HepG2 (cell line): ENCODE results near the gene ITGAE. TPM values are rescaled to one million over a fixed set of nuclear protein-coding genes. Genes with fewer than 3 reads are reported as not detected.

Source experiments
- ATF2 ChIP-seq: sonication (generic); formaldehyde crosslinking; IDR thresholded peaks from 2 replicates; pipeline ENCODE4 v1.4.0; 2020; ENCODE audit warnings: missing genetic modification reagents
- ETV5 ChIP-seq: IDR thresholded peaks from 2 replicates; pipeline ENCODE4 v1.6.1; 2018; ENCODE audit warnings: missing biosample characterization, missing genetic modification reagents, inconsistent platforms, borderline replicate concordance
- FLYWCH1 ChIP-seq: sonication (generic); formaldehyde crosslinking; IDR thresholded peaks from 2 replicates; pipeline ENCODE4 v1.8.1; 2023; ENCODE audit warnings: mild to moderate bottlenecking, missing genetic modification reagents
- NFE2L2 ChIP-seq: fragments of 150-350 bp; IDR thresholded peaks from 2 replicates; pipeline ENCODE4 v1.6.1; 2014; ENCODE audit warnings: low read length
- RERE ChIP-seq: IDR thresholded peaks from 2 replicates; pipeline ENCODE4 v1.6.1; 2016; ENCODE audit warnings: low read depth, missing genetic modification reagents, missing compliant biosample characterization
- RFXANK ChIP-seq: IDR thresholded peaks from 2 replicates; pipeline ENCODE4 v1.6.1; 2016
- SALL2 ChIP-seq: sonication (generic); formaldehyde crosslinking; IDR thresholded peaks from 2 replicates; pipeline ENCODE4 v1.8.1; 2023; ENCODE audit warnings: mild to moderate bottlenecking, missing genetic modification reagents, inconsistent platforms
- THAP11 ChIP-seq: IDR thresholded peaks from 2 replicates; pipeline ENCODE4 v1.6.1; 2016; ENCODE audit warnings: missing biosample characterization, missing genetic modification reagents
- ZKSCAN1 ChIP-seq: fragments of 150-350 bp; IDR thresholded peaks from 2 replicates; pipeline ENCODE4 v1.6.1; 2014; ENCODE audit warnings: low read length
- ZNF180 ChIP-seq: sonication (generic); formaldehyde crosslinking; IDR thresholded peaks from 2 replicates; pipeline ENCODE4 v1.4.0; 2020; ENCODE audit warnings: low read depth, missing genetic modification reagents, borderline replicate concordance
- ZNF350 ChIP-seq: sonication (generic); formaldehyde crosslinking; IDR thresholded peaks from 2 replicates; pipeline ENCODE4 v1.4.0; 2020; ENCODE audit warnings: mild to moderate bottlenecking, low read depth, missing genetic modification reagents, borderline replicate concordance
- ZNF513 ChIP-seq: sonication (generic); formaldehyde crosslinking; conservative IDR thresholded peaks from 2 replicates; pipeline ENCODE4 v1.5.0; 2020; ENCODE audit warnings: missing genetic modification reagents
- ZNF784 ChIP-seq: sonication (generic); formaldehyde crosslinking; IDR thresholded peaks from 2 replicates; pipeline ENCODE4 v1.5.1; 2020; ENCODE audit warnings: missing genetic modification reagents, mild to moderate bottlenecking, borderline replicate concordance
- polyA plus RNA-seq, 8 experiments: library from polyadenylated mRNA; depleted of rRNA in 3 of 8; stranded (reverse) in 7 of 8; unstranded in 1 of 8; fragments of >200 nt; fragmentation: Illumina TruSeq in 4 of 8; extraction: Trizol in 4 of 8; gene quantifications; 2 replicates each; pipeline versions ENCODE4 v1.2.1 to v1.2.3, GENCODE V29; 2011 to 2016; ENCODE audit warnings: low read depth in 4 of 8, missing spikeins in 1 of 8, mixed read lengths in 1 of 8; ENCODE audit not compliant: insufficient read depth in 1 of 8
- total RNA-seq, 5 experiments: library from RNA; depleted of rRNA; stranded (reverse); fragments of >200 nt; fragmentation: Illumina TruSeq; extraction: Trizol; gene quantifications; 2 replicates each; pipeline ENCODE4 v1.2.3, GENCODE V29; 2016; ENCODE audit warnings: low read depth in 1 of 5
- TF ChIP-seq, protein P1 (sequence below): sonication (generic); formaldehyde crosslinking; IDR thresholded peaks from 2 replicates; pipeline ENCODE4 v1.4.0; 2020; ENCODE audit warnings: missing genetic modification reagents

The ITGAE gene
- total and polyA plus RNA-seq, 2 of the 13 experiments (the other 11 are each of a cell fraction or from before 2014, with no cell fraction given): 42.3 to 49.0 TPM

DNA sequence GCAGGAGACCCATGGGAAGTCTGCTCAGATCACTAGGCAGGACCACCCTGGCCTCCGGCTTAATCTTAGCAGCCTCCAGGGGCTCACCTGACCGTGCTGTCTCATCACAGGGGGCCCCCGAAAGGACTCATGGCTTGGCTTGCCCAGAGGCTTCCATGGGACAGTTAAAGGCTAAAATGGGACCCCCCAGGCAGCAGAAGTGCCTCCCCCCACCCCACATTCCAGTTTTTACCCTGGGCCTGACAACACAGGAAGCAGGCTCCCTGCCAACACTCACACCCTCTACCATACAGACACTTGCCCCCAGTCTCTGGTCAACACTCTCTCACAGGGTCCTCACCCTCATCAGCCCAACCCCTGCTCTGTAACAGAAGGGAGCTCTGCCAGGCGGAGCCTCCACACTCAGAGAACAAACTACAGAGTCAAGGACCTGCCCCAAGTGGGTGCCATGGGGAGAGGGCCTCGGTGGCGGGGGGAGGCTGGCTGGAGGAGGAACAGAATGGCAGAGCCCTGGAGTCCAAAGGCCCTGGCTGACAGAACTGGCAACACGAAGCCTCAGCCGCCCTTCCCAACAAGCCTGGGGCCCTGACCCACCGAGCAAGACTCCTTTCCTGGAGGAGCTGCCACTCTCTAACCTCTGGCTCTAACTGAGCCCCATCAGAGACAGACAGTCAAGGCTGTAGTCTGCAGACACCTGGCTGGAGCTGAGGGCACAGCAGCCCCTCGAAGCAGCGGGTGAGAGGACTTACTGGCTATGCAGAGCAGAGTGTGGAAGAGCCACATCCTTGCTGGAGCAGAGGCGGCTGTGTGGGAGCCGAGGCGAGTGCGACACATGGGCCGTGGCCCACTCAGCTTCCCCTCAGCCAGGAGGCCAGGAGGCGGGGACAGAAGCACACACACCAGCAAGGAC is at the start of gene ITGAE (continued):
- TF ChIP-seq RERE (CRISPR knock-in tag): no peak
- no peak for TF ChIP-seq RFXANK (CRISPR knock-in tag)
- TF ChIP-seq NFE2L2: no peak
- no peak for TF ChIP-seq ZNF784
- TF ChIP-seq THAP11: no peak
- TF ChIP-seq ZNF180 (CRISPR knock-in tag): no peak
- TF ChIP-seq ATF2 (CRISPR knock-in tag): no peak
- no peak for TF ChIP-seq ZNF513
- TF ChIP-seq ETV5 (CRISPR knock-in tag): no peak
- TF ChIP-seq SALL2 (CRISPR knock-in tag): 0 out of 2 replicates have a peak, but pooled peaks have one; percentile 29
- no peak for TF ChIP-seq ZNF350 (CRISPR knock-in tag)
- TF ChIP-seq, protein P1, sequence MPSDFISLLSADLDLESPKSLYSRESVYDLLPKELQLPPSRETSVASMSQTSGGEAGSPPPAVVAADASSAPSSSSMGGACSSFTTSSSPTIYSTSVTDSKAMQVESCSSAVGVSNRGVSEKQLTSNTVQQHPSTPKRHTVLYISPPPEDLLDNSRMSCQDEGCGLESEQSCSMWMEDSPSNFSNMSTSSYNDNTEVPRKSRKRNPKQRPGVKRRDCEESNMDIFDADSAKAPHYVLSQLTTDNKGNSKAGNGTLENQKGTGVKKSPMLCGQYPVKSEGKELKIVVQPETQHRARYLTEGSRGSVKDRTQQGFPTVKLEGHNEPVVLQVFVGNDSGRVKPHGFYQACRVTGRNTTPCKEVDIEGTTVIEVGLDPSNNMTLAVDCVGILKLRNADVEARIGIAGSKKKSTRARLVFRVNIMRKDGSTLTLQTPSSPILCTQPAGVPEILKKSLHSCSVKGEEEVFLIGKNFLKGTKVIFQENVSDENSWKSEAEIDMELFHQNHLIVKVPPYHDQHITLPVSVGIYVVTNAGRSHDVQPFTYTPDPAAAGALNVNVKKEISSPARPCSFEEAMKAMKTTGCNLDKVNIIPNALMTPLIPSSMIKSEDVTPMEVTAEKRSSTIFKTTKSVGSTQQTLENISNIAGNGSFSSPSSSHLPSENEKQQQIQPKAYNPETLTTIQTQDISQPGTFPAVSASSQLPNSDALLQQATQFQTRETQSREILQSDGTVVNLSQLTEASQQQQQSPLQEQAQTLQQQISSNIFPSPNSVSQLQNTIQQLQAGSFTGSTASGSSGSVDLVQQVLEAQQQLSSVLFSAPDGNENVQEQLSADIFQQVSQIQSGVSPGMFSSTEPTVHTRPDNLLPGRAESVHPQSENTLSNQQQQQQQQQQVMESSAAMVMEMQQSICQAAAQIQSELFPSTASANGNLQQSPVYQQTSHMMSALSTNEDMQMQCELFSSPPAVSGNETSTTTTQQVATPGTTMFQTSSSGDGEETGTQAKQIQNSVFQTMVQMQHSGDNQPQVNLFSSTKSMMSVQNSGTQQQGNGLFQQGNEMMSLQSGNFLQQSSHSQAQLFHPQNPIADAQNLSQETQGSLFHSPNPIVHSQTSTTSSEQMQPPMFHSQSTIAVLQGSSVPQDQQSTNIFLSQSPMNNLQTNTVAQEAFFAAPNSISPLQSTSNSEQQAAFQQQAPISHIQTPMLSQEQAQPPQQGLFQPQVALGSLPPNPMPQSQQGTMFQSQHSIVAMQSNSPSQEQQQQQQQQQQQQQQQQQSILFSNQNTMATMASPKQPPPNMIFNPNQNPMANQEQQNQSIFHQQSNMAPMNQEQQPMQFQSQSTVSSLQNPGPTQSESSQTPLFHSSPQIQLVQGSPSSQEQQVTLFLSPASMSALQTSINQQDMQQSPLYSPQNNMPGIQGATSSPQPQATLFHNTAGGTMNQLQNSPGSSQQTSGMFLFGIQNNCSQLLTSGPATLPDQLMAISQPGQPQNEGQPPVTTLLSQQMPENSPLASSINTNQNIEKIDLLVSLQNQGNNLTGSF (CRISPR knock-in tag): no peak
- no peak for TF ChIP-seq ZKSCAN1
- TF ChIP-seq FLYWCH1 (CRISPR knock-in tag): no peak
